WI38 (cell line): Measurements from ENCODE around the gene SEC14L1.

Experiments
- H3K4me3 ChIP-seq: 2 replicates; pipeline ENCODE4 v1.5.1; 2011; ENCODE audit warnings: low read depth, mild to moderate bottlenecking, control low read depth, low read length
- CTCF ChIP-seq: IDR thresholded peaks from 2 replicates; pipeline ENCODE4 v1.5.1; 2012; ENCODE audit warnings: low read depth, mild to moderate bottlenecking, control low read depth, low read length

SEC14L1 gene

GRCh38 chr17:77186141-77186604 lies 45.4 kb downstream of the SEC14L1 start:
- H3K4me3 ChIP-seq, result no peak overlapping the region
- TF ChIP-seq CTCF, result no peak

- TF ChIP-seq CTCF, result no peak
- H3K4me3 ChIP-seq, result no peak overlapping the region
Measured at GRCh38 chr17:77188084-77189066, 47.6 kb downstream of the SEC14L1 start.

GRCh38 chr17:77189148-77189547 lies 48.4 kb downstream of the SEC14L1 start:
- no peak for TF ChIP-seq CTCF

GRCh38 chr17:77190576-77190975 lies 49.8 kb downstream of the SEC14L1 start:
- no peak for TF ChIP-seq CTCF
- no peak overlapping the region for H3K4me3 ChIP-seq

More at GRCh38 chr17:77189148-77189547, 48.4 kb downstream of the SEC14L1 start:
- no peak overlapping the region for H3K4me3 ChIP-seq

- TF ChIP-seq CTCF, result no peak
- no peak overlapping the region for H3K4me3 ChIP-seq
Measured at GRCh38 chr17:77191244-77191643, 50.5 kb downstream of the SEC14L1 start.

- TF ChIP-seq CTCF, result no peak
- no peak overlapping the region for H3K4me3 ChIP-seq
Measured at GRCh38 chr17:77193653-77194052, 52.9 kb downstream of the SEC14L1 start.

GRCh38 chr17:77194179-77194578 lies 53.4 kb downstream of the SEC14L1 start:
- H3K4me3 ChIP-seq, result no peak overlapping the region
- TF ChIP-seq CTCF, result no peak
